Neural progenitor cell (in vitro differentiated cells): ENCODE data around the gene PLD5.

Experiments
- EZH2 ChIP-seq: fragments of 200-600 bp; sonication (generic); IDR thresholded peaks from 2 replicates; pipeline ENCODE4 v1.6.1; 2017; ENCODE audit warnings: antibody characterized with exemption, mild to moderate bottlenecking, moderate library complexity
- TF ChIP-seq, protein P1 (sequence below): fragments of 200-600 bp; sonication (generic); IDR thresholded peaks from 2 replicates; pipeline ENCODE4 v1.5.1; 2017; ENCODE audit warnings: antibody characterized with exemption, mild to moderate bottlenecking

DNA sequence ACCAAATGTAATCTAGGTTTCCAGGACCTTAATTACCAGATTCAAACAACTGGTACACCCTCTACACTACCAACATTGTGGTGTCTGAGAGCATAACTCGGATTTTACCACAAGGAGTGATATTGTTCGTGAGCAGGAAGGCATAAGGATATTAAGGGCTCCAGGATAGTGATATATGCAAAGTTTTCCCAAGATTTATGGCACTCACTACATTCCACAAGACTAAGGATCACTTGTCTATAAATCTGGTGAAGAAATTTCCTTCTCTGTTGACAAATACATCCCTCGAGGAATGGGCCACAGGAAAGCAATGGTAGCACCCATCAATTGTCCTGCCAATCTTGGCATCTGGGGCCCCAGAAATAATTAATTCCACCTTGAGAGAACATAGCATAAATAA lies 43.1 kb upstream of the PLD5 start:
- TF ChIP-seq, protein P1, sequence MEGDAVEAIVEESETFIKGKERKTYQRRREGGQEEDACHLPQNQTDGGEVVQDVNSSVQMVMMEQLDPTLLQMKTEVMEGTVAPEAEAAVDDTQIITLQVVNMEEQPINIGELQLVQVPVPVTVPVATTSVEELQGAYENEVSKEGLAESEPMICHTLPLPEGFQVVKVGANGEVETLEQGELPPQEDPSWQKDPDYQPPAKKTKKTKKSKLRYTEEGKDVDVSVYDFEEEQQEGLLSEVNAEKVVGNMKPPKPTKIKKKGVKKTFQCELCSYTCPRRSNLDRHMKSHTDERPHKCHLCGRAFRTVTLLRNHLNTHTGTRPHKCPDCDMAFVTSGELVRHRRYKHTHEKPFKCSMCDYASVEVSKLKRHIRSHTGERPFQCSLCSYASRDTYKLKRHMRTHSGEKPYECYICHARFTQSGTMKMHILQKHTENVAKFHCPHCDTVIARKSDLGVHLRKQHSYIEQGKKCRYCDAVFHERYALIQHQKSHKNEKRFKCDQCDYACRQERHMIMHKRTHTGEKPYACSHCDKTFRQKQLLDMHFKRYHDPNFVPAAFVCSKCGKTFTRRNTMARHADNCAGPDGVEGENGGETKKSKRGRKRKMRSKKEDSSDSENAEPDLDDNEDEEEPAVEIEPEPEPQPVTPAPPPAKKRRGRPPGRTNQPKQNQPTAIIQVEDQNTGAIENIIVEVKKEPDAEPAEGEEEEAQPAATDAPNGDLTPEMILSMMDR: no peak
- no peak for TF ChIP-seq EZH2
